ENCODE results near the gene CIAO2A. TPM values are rescaled to one million over a fixed set of nuclear protein-coding genes. Genes with fewer than 3 reads are reported as not detected.

The CIAO2A gene
- total and polyA plus RNA-seq, 12 donors = 49.2 to 209 (median 118) TPM

GRCh38 chr15:64134345-64134829 lies 40.7 kb upstream of the CIAO2A start:
- peaks cover 0 to 91% of the 10 kb centered on the region in 2 donors for H3K36me3 ChIP-seq (replicated peaks in 1 of 2)
- TF ChIP-seq, protein P1, sequence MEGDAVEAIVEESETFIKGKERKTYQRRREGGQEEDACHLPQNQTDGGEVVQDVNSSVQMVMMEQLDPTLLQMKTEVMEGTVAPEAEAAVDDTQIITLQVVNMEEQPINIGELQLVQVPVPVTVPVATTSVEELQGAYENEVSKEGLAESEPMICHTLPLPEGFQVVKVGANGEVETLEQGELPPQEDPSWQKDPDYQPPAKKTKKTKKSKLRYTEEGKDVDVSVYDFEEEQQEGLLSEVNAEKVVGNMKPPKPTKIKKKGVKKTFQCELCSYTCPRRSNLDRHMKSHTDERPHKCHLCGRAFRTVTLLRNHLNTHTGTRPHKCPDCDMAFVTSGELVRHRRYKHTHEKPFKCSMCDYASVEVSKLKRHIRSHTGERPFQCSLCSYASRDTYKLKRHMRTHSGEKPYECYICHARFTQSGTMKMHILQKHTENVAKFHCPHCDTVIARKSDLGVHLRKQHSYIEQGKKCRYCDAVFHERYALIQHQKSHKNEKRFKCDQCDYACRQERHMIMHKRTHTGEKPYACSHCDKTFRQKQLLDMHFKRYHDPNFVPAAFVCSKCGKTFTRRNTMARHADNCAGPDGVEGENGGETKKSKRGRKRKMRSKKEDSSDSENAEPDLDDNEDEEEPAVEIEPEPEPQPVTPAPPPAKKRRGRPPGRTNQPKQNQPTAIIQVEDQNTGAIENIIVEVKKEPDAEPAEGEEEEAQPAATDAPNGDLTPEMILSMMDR (IDR thresholded peaks at IDR 0.05) = no peak
- no peak for TF ChIP-seq POLR2A (IDR thresholded peaks at IDR 0.05)
- intact Hi-C loops (cut with DNase I) = no loop called here
- H3K9me3 ChIP-seq (replicated peaks in 1 of 3) = no peaks in the 10 kb centered on the region
- H3K27me3 ChIP-seq = no peaks in the 10 kb centered on the region
- H3K4me3 ChIP-seq = no peak overlapping the region
- 41 to 68% (median 48%) methylated on average over 7 to 9 of the region's 9 CpGs for WGBS, 4 donors
- H3K4me1 ChIP-seq (replicated peaks in 1 of 2) = peaks cover 7 to 15% of the 10 kb centered on the region in 2 donors
- peak overlapping the region in 3 of 5 donors; percentile 16 to 18 (median 17) for H3K27ac ChIP-seq
- peak; percentile 73 to 91 (median 88) for DNase-seq

DNA sequence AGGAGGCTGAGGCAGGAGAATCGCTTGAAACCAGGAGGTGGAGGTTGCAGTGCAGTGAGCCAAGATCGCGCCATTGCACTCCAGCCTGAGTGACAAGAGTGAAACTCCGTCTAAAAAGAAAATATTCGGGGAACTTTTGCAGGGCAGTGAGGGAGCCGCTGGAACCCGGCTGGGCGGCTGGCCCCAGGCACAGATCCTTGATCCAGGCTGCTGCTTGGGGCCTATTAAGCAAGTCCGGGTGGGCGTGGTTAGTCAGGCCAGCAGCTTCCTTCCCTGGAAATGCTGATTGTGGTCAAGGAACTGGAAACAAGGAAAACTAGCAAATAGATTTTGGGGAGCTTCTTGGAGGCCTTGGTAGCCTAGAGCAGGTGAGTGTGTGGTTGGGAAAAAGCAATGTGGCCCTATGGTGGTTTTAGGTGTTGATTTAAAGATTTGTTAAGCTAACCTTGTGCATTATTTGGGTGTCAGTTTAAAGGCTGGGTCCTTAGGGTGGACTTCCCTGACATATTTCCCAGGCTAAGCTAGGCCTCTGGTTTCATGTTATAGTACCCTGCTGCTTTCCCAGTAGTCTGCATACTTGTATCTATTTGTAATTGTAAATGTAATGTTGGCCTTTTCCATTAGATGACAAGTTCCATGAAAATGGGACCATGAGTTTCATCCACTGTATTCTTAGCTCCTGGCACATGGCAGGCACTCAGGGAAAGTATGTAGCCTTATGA lies 40.1 kb upstream of the CIAO2A start:
- Histone ChIP-seq H3K36me3 (replicated peaks in 1 of 2) (peaks cover 0 to 94% of the 10 kb centered on the region in 2 donors), H3K4me3 (no peak overlapping the region), H3K27ac (peak overlapping the region in 2 of 5 donors; percentile 16 to 17), H3K4me1 (replicated peaks in 1 of 2) (peaks cover 7 to 15% of the 10 kb centered on the region in 2 donors), H3K27me3 (no peaks in the 10 kb centered on the region), H3K9me3 (replicated peaks in 1 of 3) (no peaks in the 10 kb centered on the region)
- no peak for DNase-seq
- intact Hi-C loops (cut with DNase I) = no loop called here
- WGBS, 4 donors = 90 to 95% (median 92%) methylated on average over 10 of the region's 10 CpGs
- TF ChIP-seq, protein P1 (IDR thresholded peaks at IDR 0.05) = no peak
- no peak for TF ChIP-seq POLR2A (IDR thresholded peaks at IDR 0.05)

DNA sequence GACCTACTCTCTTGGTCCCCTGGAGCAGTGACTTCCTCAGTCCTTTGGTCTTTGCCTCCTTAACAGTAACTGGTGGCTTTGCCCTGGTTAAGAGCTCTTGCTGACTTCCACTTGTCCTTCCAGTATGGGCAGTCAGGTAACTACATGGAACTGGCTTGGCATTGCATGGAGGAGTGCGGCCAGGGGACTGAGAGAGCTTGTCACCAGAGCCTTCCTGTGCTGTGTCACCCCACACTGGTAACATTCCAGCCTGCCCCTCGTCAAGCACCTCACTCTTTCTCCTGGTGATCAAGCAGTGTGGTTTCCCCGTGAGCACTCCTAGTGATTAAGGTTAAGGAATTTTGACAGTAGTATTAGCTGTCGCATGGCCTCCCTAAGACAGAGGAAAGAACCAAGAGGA lies 38.6 kb upstream of the CIAO2A start:
- Histone ChIP-seq H3K4me3 (no peak overlapping the region), H3K27ac (no peak overlapping the region), H3K27me3 (no peaks in the 10 kb centered on the region), H3K4me1 (replicated peaks in 1 of 2) (peaks cover 7 to 15% of the 10 kb centered on the region in 2 donors), H3K36me3 (replicated peaks in 1 of 2) (peaks cover 0 to 96% of the 10 kb centered on the region in 2 donors), H3K9me3 (replicated peaks in 1 of 3) (no peaks in the 10 kb centered on the region)
- 91 to 97% (median 94%) methylated on average over 4 of the region's 4 CpGs for WGBS, 4 donors
- no peak for DNase-seq
- intact Hi-C loops (cut with DNase I) = no loop called here
- TF ChIP-seq, protein P1 (IDR thresholded peaks at IDR 0.05) = no peak
- TF ChIP-seq POLR2A (IDR thresholded peaks at IDR 0.05) = no peak

- no peak overlapping the region for H3K27ac ChIP-seq
- WGBS, 4 donors = 93 to 99% (median 95%) methylated on average over 7 of the region's 7 CpGs
- no peaks in the 10 kb centered on the region for H3K27me3 ChIP-seq
- H3K4me1 ChIP-seq (replicated peaks in 1 of 2) = peaks cover 7 to 15% of the 10 kb centered on the region in 2 donors
- TF ChIP-seq POLR2A (IDR thresholded peaks at IDR 0.05) = no peak
- TF ChIP-seq, protein P1 (IDR thresholded peaks at IDR 0.05) = no peak
- peaks cover 0 to 96% of the 10 kb centered on the region in 2 donors for H3K36me3 ChIP-seq (replicated peaks in 1 of 2)
- DNase-seq = no peak
- H3K4me3 ChIP-seq = no peak overlapping the region
- intact Hi-C loops (cut with DNase I) = no loop called here
- H3K9me3 ChIP-seq (replicated peaks in 1 of 3) = no peaks in the 10 kb centered on the region
Measured at GRCh38 chr15:64131547-64131946, 37.9 kb upstream of the CIAO2A start.
